NCI-H2227 (cell line): ENCODE data around the gene HIC2.
"Not testable (repeated sequence)": the region's sequence is repeated elsewhere in the genome, so short reads cannot be mapped to it uniquely, and the experiment has no call there.

Source experiments
- DNase-seq: peaks from one replicate; lab custom pipeline; 2025; ENCODE audit not compliant: unreplicated experiment; lab: John Stamatoyannopoulos, UW

Gene HIC2

GRCh38 chr22:21449531-21450319 lies 32.6 kb downstream of the HIC2 start:
- no peak for DNase-seq

GRCh38 chr22:21450320-21450831 lies 33.2 kb downstream of the HIC2 start:
- DNase-seq: no peak

GRCh38 chr22:21450858-21451353 lies 33.7 kb downstream of the HIC2 start:
- no peak for DNase-seq

GRCh38 chr22:21451545-21452520 lies 34.7 kb downstream of the HIC2 start:
- DNase-seq: no peak

- DNase-seq: not testable (repeated sequence)
Observed at GRCh38 chr22:21452666-21453065, 35.5 kb downstream of the HIC2 start.

GRCh38 chr22:21454998-21455333 lies 37.8 kb downstream of the HIC2 start:
- not testable (repeated sequence) for DNase-seq

- DNase-seq: no peak
Observed at GRCh38 chr22:21455334-21456089, 38.3 kb downstream of the HIC2 start.

- DNase-seq: no peak
Observed at GRCh38 chr22:21457023-21457787, 40.0 kb downstream of the HIC2 start.

GRCh38 chr22:21462672-21463071 lies 45.5 kb downstream of the HIC2 start:
- not testable (repeated sequence) for DNase-seq

GRCh38 chr22:21467337-21468193 lies 50.4 kb downstream of the HIC2 start, which contains the start of gene TMEM191C:
Gene TMEM191C (plus strand): TSS chr22:21467387. CDS start chr22:21467460, 73 bp downstream.
- not testable (repeated sequence) for DNase-seq

- not testable (repeated sequence) for DNase-seq
Observed at GRCh38 chr22:21468194-21469096, 51.3 kb downstream of the HIC2 start.

GRCh38 chr22:21469097-21469994 lies 52.2 kb downstream of the HIC2 start:
- DNase-seq: not testable (repeated sequence)

GRCh38 chr22:21472984-21473383 lies 55.8 kb downstream of the HIC2 start:
- not testable (repeated sequence) for DNase-seq

GRCh38 chr22:21473664-21474063 lies 56.5 kb downstream of the HIC2 start:
- not testable (repeated sequence) for DNase-seq

GRCh38 chr22:21484039-21484438 lies 66.9 kb downstream of the HIC2 start:
- not testable (repeated sequence) for DNase-seq

GRCh38 chr22:21487723-21488122 lies 70.6 kb downstream of the HIC2 start:
- not testable (repeated sequence) for DNase-seq

GRCh38 chr22:21489149-21489680 lies 72.0 kb downstream of the HIC2 start:
- not testable (repeated sequence) for DNase-seq
